ENCODE measurements around the gene ZFP62. TPM values are rescaled to one million over a fixed set of nuclear protein-coding genes. Genes with fewer than 3 reads are reported as not detected.

ZFP62 gene
- total and polyA plus RNA-seq, 9 donors: 22.7 to 47.8 (median 33.8) TPM

GRCh38 chr5:180799194-180799593 is 61.9 kb downstream of the ZFP62 start:
- H3K36me3 ChIP-seq: no peaks in the 10 kb centered on the region
- no peaks in the 10 kb centered on the region for H3K9me3 ChIP-seq
- H3K27me3 ChIP-seq: no peaks in the 10 kb centered on the region
- TF ChIP-seq CTCF (IDR thresholded peaks at IDR 0.05) (no peak), POLR2A (IDR thresholded peaks at IDR 0.05) (no peak), EP300 (IDR thresholded peaks at IDR 0.05) (no peak)
- DNase-seq: peak in 1 of 5 donors; percentile 16
- H3K27ac ChIP-seq: no peak overlapping the region
- H3K4me3 ChIP-seq: no peak overlapping the region
- intact Hi-C loops (cut with DNase I): no loop called here
- H3K4me1 ChIP-seq (ENCODE audit: insufficient read depth): peaks cover 40% of the 10 kb centered on the region
- WGBS, 3 donors: 59 to 66% (median 63%) methylated on average over 4 of the region's 4 CpGs

- H3K27ac ChIP-seq: no peak overlapping the region
- 70 to 84% (median 80%) methylated on average over 11 of the region's 11 CpGs for WGBS, 3 donors
- no peaks in the 10 kb centered on the region for H3K9me3 ChIP-seq
- no peaks in the 10 kb centered on the region for H3K36me3 ChIP-seq
- TF ChIP-seq EP300 (IDR thresholded peaks at IDR 0.05): no peak
- no peak for TF ChIP-seq POLR2A (IDR thresholded peaks at IDR 0.05)
- no peak for TF ChIP-seq CTCF (IDR thresholded peaks at IDR 0.05)
- no peaks in the 10 kb centered on the region for H3K27me3 ChIP-seq
- no peak overlapping the region for H3K4me3 ChIP-seq
- peaks cover 31% of the 10 kb centered on the region for H3K4me1 ChIP-seq (ENCODE audit: insufficient read depth)
- intact Hi-C loops (cut with DNase I): no loop called here
- no peak for DNase-seq
Measured at GRCh38 chr5:180798193-180798592, 62.9 kb downstream of the ZFP62 start.

Small RNAs within 50 kb of the gene (small RNA-seq; reads per million reads assigned to genes)
- not detected for gene RF00019

Other genes with a start within 250 kb of the ZFP62 start
- gene FLT4, start 211.7 kb downstream of the ZFP62 start, total RNA-seq: 10 to 100 TPM in 3 of 7 donors, 1 to 10 TPM in 4; 4.1 to 18.5 (median 7.0) TPM
- 10 to 100 TPM in 1 of 2 donors, 1 to 10 TPM in 1; 3.3 to 12.2 TPM for gene FLT4, start 211.7 kb downstream of the ZFP62 start, polyA plus RNA-seq
- not detected for gene OR2Y1, start 121.2 kb downstream of the ZFP62 start, total RNA-seq
- gene OR2Y1, start 121.2 kb downstream of the ZFP62 start, polyA plus RNA-seq: not detected
- 100 to 1,000 TPM in 5 of 7 donors, 10 to 100 TPM in 2; 84.0 to 154 (median 131) TPM for gene MGAT1, start 58.5 kb downstream of the ZFP62 start, total RNA-seq
- 100 to 1,000 TPM in 1 of 2 donors, 10 to 100 TPM in 1; 66.6 to 128 TPM for gene MGAT1, start 58.5 kb downstream of the ZFP62 start, polyA plus RNA-seq
- gene BTNL8, start 37.9 kb upstream of the ZFP62 start, total RNA-seq: 1 to 10 TPM in 1 of 7 donors, under 1 TPM in 2, not detected in 4; 0.24 to 3.9 (median 0.41) TPM
- gene BTNL8, start 37.9 kb upstream of the ZFP62 start, polyA plus RNA-seq: under 1 TPM in 1 of 2 donors, not detected in 1; 0.04 TPM
- under 1 TPM in 2 of 7 donors, not detected in 5; 0.12 to 0.36 TPM for gene BTNL3, start 127.6 kb upstream of the ZFP62 start, total RNA-seq
- not detected for gene BTNL3, start 127.6 kb upstream of the ZFP62 start, polyA plus RNA-seq
- gene BTNL9, start 179.0 kb upstream of the ZFP62 start, total RNA-seq: 10 to 100 TPM in 3 of 7 donors, 1 to 10 TPM in 3, under 1 TPM in 1; 0.76 to 46.4 (median 9.6) TPM
- 10 to 100 TPM in 1 of 2 donors, 1 to 10 TPM in 1; 7.0 to 10.5 TPM for gene BTNL9, start 179.0 kb upstream of the ZFP62 start, polyA plus RNA-seq

All from ovary (tissue), 9 donors.